Measurements from ENCODE around the gene SLC12A3.

Gene SLC12A3

DNA sequence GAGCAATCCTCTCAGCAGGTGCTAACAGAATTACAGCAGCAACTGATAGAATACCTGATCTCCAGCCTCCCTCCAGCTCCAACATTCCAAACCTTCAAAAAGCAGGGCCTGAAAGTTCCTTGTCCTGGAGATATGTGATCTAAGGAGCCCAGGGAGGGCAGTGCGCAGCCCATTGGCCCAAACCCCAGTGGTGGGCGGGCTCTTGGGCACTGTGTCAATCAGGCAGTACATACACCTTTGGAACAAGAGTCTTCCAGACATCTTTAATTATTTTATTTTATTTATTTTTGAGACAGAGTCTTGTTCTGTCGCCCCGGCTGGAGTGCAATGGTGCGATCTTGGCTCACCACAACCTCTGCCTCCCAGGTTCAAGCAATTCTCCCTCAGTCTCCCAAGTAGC lies 24.2 kb downstream of the SLC12A3 start:
- no peak for DNase-seq (ENCODE audit: low spot score)

DNA sequence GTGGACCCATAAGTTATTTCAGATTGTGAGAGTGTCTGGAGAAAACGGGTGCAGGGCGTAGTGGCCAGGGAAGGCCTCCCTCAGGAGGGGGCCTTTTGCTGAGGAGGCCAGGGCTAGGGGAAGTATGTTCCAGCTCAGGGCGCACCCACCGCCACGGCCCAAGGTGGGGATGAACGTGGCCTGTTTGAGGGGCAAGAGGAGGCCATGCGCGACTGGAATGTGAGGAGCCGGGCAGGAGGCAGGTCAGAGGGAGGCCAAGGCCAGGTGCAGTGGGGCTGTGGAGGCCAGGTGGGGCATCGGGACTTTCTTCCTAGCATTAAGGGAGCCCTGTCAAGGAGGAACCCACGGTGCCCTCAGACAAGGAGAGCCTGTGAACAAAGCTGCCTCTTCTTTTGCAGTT lies 26.7 kb downstream of the SLC12A3 start:
- no peak for DNase-seq (ENCODE audit: low spot score)

GRCh38 chr16:56892705-56893104 lies 27.7 kb downstream of the SLC12A3 start:
- DNase-seq (ENCODE audit: low spot score) = no peak

DNA sequence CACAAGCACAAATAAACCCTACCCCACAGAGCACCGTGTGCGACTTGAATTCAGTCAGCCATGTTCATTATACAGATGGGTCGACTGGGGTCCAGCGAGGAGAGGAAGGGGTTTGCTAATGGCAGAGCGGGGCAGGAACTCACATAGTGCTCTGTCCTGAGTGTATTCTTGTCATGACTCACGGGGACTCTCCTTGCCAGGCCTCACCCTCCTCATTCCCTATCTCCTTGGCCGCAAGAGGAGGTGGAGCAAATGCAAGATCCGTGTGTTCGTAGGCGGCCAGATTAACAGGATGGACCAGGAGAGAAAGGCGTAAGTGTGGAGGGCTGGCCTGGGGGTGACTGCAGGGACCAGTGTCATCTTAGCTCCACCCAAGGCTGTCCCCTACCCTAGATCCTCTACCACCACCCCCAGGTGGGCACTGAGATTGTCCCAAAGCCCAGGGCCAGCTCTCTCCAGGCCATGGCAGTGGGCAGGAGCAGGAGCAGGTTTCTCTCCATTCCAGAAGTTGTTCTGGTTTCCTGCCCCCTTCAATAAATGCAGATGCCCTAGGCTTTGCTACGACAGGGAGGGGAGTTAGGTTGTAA lies 29.4 kb downstream of the SLC12A3 start:
- DNase-seq (ENCODE audit: low spot score) = no peak

GRCh38 chr16:56895813-56896212 lies 30.8 kb downstream of the SLC12A3 start:
- no peak for DNase-seq (ENCODE audit: low spot score)

DNA sequence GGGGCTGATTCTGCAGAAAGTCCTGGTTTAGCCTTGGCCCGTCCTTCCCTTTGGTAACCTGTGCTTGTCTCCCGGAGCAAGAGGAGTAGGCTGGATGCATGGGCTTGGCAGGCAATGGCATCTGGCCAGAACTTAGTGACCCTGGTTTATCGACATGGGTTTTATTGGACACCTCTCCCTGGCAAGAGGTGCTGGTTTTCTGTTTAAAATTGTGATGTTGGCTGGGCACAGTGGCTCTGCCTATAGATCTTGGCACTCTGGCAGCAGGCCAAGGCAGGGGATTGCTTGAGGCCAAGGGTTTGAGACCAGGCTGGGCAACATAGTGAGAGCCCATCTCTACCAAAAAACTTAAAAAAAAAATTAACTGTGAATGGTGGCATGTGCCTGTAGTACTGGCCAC lies 31.2 kb downstream of the SLC12A3 start:
- no peak for DNase-seq (ENCODE audit: low spot score)

DNA sequence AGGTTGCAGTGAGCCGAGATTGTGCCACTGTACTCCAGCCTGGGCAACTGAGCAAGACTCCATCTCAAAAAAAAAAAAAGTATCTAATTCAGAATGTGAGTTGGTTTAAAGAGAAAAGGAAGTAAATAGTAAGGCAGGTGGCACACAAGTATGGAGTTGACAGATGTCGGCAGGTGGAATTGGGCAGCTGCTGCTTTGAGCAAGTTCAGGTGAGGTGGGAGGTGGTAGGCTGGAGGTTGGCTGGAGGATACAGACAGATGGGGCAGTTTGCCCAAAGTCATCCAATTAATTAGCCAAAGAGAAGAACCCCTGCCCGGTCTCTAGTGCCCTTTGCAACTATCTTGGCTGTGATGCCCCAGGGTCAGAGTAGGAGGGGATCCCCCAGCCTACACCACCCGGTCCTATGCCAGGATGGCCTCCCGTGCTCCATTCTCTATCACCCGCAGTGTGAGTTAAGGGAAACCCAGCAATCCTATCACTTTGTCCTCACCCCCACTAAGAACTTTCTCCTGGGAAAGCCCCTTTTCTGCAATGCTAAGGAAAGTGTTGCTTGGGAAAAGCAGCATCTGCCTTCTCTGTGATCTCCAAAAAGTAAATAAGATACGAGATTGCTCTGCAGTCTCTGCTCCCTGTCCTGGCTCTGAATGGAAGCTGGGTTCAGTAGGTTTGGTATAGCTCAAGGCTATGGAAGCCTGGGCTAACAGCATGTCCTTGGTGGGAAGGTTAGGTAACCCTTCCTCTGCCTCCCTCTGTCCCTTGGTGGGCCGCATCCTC lies 32.2 kb downstream of the SLC12A3 start:
- DNase-seq (ENCODE audit: low spot score) = no peak

DNA sequence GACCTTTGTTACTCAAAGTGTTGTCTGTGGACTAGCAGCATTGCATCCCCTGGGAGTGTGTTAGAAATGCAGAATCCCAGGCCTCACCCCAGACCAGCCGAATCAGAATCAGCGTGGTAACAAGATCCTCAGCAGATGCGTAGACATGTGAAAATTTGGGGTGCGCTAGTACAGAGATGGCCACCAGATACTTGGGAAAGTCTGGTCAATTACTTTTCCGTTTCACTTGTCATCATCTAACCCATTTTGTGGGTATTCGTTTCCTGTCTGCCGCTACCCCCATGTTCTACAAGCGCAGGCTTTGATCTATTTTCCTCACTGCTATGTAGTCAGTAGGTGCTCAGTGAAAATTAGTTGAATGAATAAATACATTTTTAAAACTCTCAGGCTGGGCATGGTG lies 33.8 kb downstream of the SLC12A3 start:
- DNase-seq (ENCODE audit: low spot score) = no peak

DNA sequence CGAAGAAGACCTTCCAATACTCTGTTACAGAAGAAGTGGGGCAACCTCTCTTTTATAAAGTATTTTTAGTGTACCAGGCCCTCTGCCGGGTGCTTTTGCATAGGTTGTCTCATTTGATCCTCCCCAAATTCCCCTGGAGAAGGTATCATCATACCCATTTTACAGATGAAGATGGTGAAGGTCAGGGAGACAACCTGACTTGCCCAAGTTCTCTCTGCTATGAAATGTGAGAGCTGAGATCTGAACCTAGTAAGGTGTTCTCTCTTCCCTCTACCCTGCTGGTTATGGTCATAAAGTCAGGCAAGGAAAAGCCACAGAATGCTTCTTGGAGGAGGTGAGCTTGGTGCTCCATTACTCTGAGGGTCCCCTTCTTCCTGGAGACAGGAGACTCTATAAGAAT lies 38.9 kb downstream of the SLC12A3 start:
- no peak for DNase-seq (ENCODE audit: low spot score)

- no peak for DNase-seq (ENCODE audit: low spot score)
Observed at GRCh38 chr16:56907401-56907800, 42.4 kb downstream of the SLC12A3 start.

DNA sequence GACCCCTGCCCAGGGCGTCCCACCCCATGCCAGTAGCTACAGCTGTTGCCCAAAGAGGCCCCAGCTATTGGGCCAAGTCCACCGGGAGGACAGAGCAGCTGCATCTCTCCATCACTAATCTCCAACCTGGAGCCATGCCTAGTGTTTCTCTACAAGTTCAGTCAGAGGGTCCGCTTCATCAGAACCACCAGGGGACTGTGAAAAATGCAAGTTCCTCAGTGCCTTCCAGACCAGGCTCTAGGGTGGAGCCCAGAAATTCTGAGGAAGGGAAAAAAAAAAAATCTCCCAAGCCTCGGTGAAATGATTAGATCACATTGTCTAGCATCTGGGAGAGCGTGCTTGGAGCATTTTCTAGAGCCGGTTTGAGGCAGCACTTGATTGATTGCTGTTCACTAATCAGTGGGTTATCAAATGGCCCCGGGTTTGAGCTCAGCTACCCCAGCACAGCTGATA lies 44.5 kb downstream of the SLC12A3 start:
- DNase-seq (ENCODE audit: low spot score) = no peak

DNA sequence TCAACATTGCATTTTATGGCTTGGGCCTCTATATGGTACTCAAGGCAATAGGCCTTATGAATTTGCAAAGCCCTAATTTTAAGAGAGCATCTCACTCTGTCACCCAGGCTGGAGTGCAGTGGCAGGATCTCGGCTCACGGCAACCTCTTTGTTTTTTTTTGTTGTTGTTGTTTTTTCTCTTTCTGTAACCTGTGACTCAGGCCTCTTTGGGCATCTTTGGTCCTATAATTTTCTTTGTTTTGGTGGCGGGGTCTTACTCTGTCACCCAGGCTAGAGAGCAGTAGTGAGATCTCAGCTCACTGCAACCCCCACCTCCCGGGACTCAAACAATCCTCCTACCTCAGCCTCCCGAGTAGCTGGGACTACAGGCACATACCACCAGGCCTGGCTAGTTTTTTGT lies 45.1 kb downstream of the SLC12A3 start:
- no peak for DNase-seq (ENCODE audit: low spot score)

DNA sequence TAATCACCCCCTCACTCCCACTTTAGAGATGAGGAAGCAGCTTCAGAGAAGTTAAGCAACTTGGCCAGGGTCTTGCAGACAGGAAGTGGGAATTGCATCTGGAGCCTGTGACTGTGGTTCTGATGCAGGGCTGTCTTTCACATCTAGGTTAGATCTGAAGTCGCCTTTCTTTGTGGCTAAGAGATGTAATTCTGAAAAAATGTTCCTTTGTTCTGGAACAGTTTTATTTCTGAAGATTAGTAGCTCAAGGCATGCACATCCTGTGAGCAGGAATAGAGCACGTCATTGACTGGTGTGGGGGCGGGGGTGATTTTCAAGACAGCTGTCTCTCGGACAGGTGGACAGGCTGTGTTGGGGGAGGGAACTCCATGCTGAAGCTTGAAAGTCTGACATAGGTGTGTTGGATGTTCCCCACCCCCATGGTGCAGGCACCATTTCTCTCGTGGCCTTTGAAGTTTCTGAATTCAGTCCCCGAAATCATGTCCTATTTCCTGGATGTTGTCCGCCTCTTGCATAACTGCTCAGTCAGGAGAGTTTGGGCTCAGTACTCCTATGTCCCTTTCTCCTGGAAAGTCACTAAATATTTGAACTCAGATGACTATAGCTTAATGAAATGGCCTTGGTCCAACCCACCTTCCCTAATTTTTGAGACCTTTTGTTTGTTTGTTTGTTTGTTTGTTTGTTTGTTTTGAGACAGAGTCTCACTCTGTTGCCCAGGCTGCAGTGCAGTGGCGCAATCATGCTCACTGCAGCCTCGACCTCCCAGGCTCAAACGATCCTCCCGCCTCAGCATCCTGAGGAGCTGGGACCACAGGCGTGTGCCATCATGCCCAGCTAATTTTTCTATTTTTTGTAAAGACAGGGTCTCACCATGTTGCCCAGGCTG lies 45.9 kb downstream of the SLC12A3 start:
- peak; percentile 48 for DNase-seq (ENCODE audit: low spot score)

GRCh38 chr16:56911771-56912571 lies 47.0 kb downstream of the SLC12A3 start:
- DNase-seq (ENCODE audit: low spot score) = peak; percentile 68

- no peak for DNase-seq (ENCODE audit: low spot score)
Observed at GRCh38 chr16:56912746-56913708, 48.0 kb downstream of the SLC12A3 start.

DNA sequence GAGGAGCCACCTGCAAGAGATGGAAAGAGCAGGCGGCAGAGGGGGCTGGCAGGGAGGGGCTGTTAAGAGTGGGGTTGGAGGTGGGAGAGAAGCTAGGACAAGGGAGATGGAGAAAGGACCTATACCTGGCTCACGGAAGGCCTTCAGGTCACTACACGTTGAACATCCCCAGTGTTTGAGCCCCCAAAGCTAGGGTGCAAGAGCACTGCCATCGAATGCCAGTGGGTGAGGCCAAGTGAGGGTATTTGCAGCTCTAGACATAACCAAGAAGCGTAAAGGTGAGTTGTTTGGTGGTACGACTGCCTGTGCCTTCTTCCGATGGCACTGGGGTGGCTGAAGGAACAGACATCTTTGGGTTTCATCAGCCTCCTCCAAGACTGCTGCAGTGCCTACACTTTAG lies 49.9 kb downstream of the SLC12A3 start:
- DNase-seq (ENCODE audit: low spot score) = no peak

DNA sequence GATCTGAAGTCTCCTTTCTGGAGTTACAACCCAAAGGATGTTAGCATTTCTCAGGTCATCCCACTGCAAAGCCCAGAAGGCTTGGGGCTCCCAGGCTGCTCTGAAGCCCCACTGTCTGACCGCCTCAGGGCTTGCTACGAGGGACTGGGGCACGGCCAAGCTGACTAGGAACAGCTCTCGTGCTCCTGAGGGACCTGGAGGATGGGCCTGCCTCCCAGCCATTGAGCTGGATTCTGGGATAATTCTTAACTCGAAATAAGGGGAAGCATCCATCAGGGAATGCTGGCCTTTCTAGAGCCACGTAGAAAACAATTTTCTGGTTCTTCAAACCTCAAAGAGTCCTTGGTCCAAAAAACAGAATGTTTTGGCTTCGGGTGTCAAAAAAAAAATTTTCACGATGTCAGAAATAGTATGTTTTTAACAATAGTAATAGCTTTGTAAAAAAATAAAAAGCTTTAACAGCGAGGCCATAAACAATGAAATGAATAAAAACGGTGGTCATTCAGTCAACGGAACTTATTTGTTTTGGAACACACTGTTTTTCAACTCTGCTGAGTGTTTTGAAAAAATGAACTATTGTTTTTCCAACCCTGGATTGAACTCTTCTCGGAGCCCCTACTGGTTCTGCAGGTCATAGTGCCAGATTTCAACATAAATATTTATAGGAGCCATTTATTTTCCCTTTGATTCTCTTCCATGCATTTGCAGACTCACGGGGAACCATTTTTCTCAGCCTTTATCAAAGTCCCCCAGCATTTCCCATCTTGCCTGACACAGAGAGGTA lies 50.5 kb downstream of the SLC12A3 start:
- no peak for DNase-seq (ENCODE audit: low spot score)

DNA sequence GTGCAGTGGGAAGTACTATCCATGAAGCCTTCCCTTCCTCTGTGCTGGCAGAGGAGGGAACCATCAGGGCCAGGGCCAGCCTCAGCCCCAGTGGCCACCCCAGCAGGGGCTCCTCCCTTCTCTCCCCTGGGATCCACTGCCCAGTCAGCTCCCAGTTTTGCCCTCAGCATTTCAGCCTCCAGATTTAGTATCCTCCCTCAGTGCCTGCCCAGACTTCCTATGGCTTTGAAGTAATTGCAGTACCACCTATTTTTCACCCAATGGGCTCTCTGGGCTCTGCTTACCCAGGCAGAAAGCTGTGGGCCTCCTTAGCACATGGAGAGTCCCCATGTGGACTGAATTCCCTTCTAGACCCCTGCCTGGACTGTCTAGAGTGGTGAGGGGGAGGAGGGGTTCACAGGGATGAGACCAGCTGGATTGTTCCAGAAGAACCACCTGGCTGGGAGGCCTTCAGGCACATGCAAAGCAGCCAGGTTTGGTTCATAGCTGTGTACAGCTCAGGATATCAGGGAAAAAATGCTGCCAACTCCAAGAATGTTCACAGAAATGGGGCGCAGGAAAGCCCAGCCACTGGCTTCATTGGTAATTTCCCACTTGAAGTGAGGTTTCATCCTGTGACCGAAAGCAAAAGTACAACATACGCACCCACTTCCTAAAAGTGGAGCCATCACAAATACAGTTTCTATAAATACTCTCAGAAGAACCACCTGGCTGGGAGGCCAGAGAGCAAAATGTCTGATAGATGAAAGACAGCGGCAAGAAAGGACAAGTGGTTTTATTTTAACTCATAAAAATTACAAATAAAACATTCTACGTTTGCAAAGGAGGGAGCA lies 51.8 kb downstream of the SLC12A3 start:
- peak; percentile 41 for DNase-seq (ENCODE audit: low spot score)

- DNase-seq (ENCODE audit: low spot score) = no peak
Observed at GRCh38 chr16:56918467-56919012, 53.5 kb downstream of the SLC12A3 start.
